GM12874 (cell line): ENCODE data around the gene ALDH1B1.

Experiments used
- TF ChIP-seq, protein P1 (sequence below): IDR thresholded peaks from 2 replicates; pipeline ENCODE4 v1.5.1; 2011; ENCODE audit warnings: low read depth, mild to moderate bottlenecking, control low read depth, low read length, moderate library complexity; ENCODE audit not compliant: insufficient read depth

The ALDH1B1 gene

DNA sequence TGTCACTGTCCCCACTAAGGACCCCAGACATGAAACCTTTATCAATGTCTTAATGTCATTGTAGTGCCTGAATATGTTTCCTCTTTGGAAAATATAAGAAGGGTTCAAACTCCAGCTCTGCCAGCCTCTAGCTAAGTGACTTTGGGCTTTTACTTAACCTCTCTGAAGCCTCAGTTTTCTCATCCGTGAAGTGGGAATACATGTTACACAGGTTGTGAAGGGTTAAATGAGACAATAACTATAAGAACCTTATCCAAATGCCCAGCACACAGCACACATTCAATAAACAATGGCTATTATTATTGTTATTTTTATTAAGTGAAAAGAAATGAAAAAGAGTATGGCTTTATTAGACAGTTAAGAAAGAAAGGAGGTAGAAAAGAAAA is 47.4 kb downstream of the ALDH1B1 start:
- TF ChIP-seq, protein P1, sequence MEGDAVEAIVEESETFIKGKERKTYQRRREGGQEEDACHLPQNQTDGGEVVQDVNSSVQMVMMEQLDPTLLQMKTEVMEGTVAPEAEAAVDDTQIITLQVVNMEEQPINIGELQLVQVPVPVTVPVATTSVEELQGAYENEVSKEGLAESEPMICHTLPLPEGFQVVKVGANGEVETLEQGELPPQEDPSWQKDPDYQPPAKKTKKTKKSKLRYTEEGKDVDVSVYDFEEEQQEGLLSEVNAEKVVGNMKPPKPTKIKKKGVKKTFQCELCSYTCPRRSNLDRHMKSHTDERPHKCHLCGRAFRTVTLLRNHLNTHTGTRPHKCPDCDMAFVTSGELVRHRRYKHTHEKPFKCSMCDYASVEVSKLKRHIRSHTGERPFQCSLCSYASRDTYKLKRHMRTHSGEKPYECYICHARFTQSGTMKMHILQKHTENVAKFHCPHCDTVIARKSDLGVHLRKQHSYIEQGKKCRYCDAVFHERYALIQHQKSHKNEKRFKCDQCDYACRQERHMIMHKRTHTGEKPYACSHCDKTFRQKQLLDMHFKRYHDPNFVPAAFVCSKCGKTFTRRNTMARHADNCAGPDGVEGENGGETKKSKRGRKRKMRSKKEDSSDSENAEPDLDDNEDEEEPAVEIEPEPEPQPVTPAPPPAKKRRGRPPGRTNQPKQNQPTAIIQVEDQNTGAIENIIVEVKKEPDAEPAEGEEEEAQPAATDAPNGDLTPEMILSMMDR, result no peak

DNA sequence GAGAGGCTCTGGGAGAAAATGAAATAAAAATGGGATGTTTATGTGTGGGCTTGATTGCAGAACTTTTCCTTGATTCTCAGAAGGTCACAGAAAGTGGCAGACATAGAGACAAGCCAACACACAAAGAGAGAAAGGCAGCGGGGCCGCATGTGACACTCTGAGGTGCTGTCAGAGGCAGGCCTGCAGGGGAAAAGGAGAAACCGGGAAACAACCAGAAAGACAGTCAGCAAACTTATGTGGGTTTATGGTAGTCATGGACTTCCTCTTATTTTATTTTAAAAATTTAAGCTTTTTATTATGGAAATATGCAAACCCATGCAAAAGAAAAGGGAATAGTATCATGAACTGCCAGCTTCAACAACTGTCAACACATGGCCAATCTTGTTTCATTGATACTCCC is 48.0 kb downstream of the ALDH1B1 start:
- TF ChIP-seq, protein P1, result no peak

DNA sequence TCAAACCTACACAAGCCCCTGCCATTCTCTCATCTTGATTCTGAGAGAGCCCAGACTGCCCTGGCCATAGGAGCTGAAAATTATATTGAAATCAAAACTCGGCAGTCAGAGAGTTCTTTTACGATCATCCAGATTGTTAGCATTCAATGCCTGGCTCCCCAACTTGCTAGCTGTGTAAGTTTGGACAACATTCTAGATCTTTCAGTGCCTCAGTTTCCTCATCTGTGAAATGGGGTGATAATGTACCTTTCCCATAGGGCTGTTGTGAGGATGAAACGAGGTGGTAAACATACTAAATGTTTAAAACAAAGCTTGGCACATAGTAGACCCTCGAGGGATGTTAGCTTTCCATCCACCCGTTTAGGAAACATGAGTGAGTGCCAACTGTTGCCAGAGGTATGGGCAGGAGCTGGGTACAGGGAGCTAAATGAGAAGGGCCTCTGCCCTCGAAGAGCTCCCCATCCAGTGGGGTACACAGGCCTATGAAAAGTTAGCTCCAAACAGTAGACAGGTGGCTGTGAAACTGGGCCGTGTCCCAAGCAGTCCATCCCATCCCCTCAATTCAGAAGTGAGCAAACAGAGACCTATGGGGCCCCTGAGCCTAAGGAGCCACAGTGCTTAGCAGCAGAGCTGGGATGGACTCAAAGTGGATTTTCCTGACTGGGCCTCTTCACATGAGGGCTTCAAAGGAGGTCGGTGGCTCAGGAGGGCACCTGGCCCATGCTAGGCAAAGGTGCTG is 49.0 kb downstream of the ALDH1B1 start:
- TF ChIP-seq, protein P1, result no peak

DNA sequence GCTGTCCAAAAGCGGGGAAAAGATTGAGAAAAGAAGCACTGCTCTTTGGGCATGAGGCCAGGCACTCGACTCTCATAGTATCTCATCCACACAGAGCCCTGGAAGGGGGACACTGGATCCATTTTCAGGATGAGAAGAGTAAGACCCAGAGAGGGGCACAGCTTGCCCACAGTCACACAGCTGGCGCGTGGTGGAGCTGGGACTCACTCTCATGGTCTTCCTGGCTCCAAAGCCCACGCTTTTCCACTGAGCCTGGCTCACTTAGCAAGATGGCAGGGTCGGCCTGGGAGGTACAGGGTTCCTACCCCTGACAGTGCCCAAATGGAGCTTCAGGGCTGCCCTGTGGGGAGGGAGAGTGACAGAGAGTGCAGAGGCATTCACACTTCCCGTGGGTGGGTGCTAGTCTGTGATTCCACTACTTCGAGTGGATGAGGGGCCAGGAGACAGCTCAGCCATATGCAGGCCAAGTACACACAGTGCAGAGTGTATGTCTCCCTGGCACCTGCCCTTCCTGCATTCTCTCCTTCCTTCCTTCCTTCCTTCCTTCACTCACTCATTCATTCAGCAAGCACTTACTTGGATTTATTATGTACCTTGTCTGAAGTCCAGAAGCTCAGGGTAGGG is 50.1 kb downstream of the ALDH1B1 start:
- TF ChIP-seq, protein P1, result no peak

DNA sequence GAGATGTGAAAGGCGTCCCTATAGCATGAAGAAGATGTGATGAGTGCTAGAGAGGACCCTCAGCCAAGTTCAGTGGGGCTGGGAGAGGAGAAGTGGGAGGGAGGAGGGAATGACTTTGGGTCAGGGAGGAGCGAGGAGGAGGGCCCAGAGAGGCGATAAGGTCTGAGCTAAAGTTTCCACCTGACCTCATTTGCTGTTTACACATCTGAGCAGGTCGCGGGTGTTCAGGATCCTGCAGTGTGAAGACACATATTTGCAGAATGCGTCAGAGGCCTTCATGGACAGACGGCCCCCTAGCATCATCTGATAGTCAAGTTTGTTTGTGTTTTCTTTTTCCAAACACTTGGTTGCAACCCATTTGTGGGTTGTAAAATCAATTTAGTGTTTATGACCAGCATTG is 50.7 kb downstream of the ALDH1B1 start:
- TF ChIP-seq, protein P1, result no peak

DNA sequence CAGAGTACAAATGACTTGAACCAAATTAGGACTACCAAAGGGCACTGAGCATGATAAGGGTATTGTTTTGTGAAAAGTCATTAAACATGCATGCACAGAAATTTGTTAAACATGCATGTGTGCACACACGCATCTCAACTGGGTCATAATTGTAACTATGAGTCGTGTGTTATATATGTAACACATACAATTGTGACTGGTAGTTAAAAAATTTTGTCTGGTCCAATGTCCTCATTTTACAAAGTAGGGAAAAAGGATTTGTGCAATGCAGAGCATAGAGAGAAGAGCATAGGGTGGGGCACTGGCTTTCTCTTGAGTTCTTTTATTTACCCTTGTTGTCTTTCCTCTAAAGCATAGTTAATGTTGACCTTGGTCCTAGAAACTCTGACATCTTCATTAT is 51.1 kb downstream of the ALDH1B1 start:
- TF ChIP-seq, protein P1, result no peak

DNA sequence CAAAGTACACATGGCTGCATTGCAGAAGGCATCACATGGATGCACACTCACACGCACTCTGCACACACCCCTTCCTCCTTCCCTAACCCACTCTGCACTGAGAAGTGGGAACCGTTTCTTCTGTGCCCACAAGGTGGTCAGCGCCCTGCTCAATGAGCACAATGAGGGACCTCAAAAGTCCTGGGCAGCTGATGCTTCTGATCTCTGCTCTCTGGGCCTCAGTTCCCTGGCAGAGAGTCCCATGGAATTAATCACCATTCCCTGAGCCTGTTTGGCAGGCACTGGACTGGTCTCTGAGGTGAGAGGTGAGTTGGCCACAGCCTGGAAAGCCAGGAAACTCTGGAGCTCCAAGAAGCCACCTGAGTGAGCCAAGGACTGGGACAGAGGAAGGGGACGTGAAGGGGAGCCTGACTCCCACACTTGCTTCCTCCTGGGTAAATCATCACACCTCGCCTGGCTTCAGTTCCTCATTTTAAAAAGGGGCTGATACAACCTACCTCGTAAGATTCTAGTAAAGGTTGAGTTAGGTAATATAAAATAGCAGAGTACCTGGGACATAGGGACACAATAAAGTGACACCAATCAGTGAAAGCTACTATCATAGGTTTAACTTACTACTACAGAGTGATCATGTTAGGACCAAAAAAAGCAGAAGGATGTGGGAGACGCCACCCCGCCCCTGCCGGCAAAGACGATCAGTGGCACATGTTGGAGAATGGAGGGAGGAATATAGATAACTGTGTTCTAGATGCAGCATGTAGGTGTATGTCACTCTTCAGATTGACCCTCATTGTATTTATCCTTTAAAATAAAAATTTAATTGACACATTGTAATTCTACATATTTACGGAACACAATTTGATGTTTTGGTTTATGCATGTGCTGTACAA is 52.9 kb downstream of the ALDH1B1 start:
- TF ChIP-seq, protein P1, result peak; percentile 21; the same call in 1 of the 2 replicates
